ENCODE results near the gene KCTD15. TPM values are rescaled to one million over a fixed set of nuclear protein-coding genes. Genes with fewer than 3 reads are reported as not detected.

KCTD15 gene
- total and polyA plus RNA-seq, 5 donors from 2014 or later, result 0.28 to 1.3 (median 0.72) TPM; not detected in 1

GRCh38 chr19:33831825-33832224 is 35.2 kb downstream of the KCTD15 start:
- H3K9me3 Mint-ChIP-seq, result peaks cover 0 to 2% (median 0%) of the 10 kb centered on the region in 7 donors
- no peaks in the 10 kb centered on the region for H3K9me3 ChIP-seq (ENCODE audit: control insufficient read depth in 2 of 2, low read length in 2 of 2)
- H3K27ac ChIP-seq (ENCODE audit: insufficient read depth, low read length, poor library complexity, severe bottlenecking), result no peak overlapping the region
- no peak overlapping the region for H3K4me3 Mint-ChIP-seq
- no peaks in the 10 kb centered on the region for H3K36me3 ChIP-seq (ENCODE audit: control insufficient read depth, insufficient read depth, low read length)
- H3K27ac Mint-ChIP-seq, result no peak overlapping the region
- no peak for ATAC-seq (ENCODE audit: low read depth in 2 of 2)
- H3K4me3 ChIP-seq (ENCODE audit: low read depth, low read length), result no peak overlapping the region
- H3K4me1 ChIP-seq (ENCODE audit: control insufficient read depth, insufficient read depth, low read length, poor library complexity, severe bottlenecking), result no peaks in the 10 kb centered on the region
- H3K27me3 Mint-ChIP-seq, result peaks cover 21% of the 10 kb centered on the region
- no peak for DNase-seq
- no peaks in the 10 kb centered on the region for H3K4me1 Mint-ChIP-seq
- no peaks in the 10 kb centered on the region for H3K36me3 Mint-ChIP-seq
- H3K27me3 ChIP-seq (ENCODE audit: control insufficient read depth, insufficient read depth, low read length), result no peaks in the 10 kb centered on the region

GRCh38 chr19:33832633-33833032 is 36.0 kb downstream of the KCTD15 start:
- Histone ChIP-seq H3K27me3 (ENCODE audit: control insufficient read depth, insufficient read depth, low read length) (no peaks in the 10 kb centered on the region), H3K36me3 (ENCODE audit: control insufficient read depth, insufficient read depth, low read length) (no peaks in the 10 kb centered on the region), H3K4me3 (ENCODE audit: low read depth, low read length) (no peak overlapping the region), H3K9me3 (ENCODE audit: control insufficient read depth in 2 of 2, low read length in 2 of 2) (no peaks in the 10 kb centered on the region), H3K4me1 (ENCODE audit: control insufficient read depth, insufficient read depth, low read length, poor library complexity, severe bottlenecking) (no peaks in the 10 kb centered on the region), H3K27ac (ENCODE audit: insufficient read depth, low read length, poor library complexity, severe bottlenecking) (no peak overlapping the region)
- no peak overlapping the region for H3K27ac Mint-ChIP-seq
- H3K9me3 Mint-ChIP-seq, result peaks cover 0 to 2% (median 0%) of the 10 kb centered on the region in 7 donors
- no peak overlapping the region for H3K4me3 Mint-ChIP-seq
- H3K4me1 Mint-ChIP-seq, result no peaks in the 10 kb centered on the region
- H3K27me3 Mint-ChIP-seq, result peaks cover 21% of the 10 kb centered on the region
- H3K36me3 Mint-ChIP-seq, result no peaks in the 10 kb centered on the region
- no peak for ATAC-seq (ENCODE audit: low read depth in 2 of 2)
- DNase-seq, result no peak

- peaks cover 0 to 2% (median 0%) of the 10 kb centered on the region in 7 donors for H3K9me3 Mint-ChIP-seq
- H3K4me1 ChIP-seq (ENCODE audit: control insufficient read depth, insufficient read depth, low read length, poor library complexity, severe bottlenecking), result no peaks in the 10 kb centered on the region
- ATAC-seq (ENCODE audit: low read depth in 2 of 2) (no peak), DNase-seq (no peak)
- no peaks in the 10 kb centered on the region for H3K4me1 Mint-ChIP-seq
- no peaks in the 10 kb centered on the region for H3K9me3 ChIP-seq (ENCODE audit: control insufficient read depth in 2 of 2, low read length in 2 of 2)
- H3K27me3 ChIP-seq (ENCODE audit: control insufficient read depth, insufficient read depth, low read length), result peaks cover 5% of the 10 kb centered on the region
- H3K27me3 Mint-ChIP-seq, result peaks cover 34% of the 10 kb centered on the region
- no peak overlapping the region for H3K27ac ChIP-seq (ENCODE audit: insufficient read depth, low read length, poor library complexity, severe bottlenecking)
- peak overlapping the region in 1 of 3 donors; percentile 43 for H3K27ac Mint-ChIP-seq
- H3K4me3 Mint-ChIP-seq, result no peak overlapping the region
- H3K36me3 ChIP-seq (ENCODE audit: control insufficient read depth, insufficient read depth, low read length), result no peaks in the 10 kb centered on the region
- H3K4me3 ChIP-seq (ENCODE audit: low read depth, low read length), result no peak overlapping the region
- no peaks in the 10 kb centered on the region for H3K36me3 Mint-ChIP-seq
Observed at GRCh38 chr19:33840382-33840781, 43.7 kb downstream of the KCTD15 start.

- H3K4me1 ChIP-seq (ENCODE audit: control insufficient read depth, insufficient read depth, low read length, poor library complexity, severe bottlenecking), result no peaks in the 10 kb centered on the region
- H3K27me3 ChIP-seq (ENCODE audit: control insufficient read depth, insufficient read depth, low read length), result peaks cover 5% of the 10 kb centered on the region
- no peak for ATAC-seq (ENCODE audit: low read depth in 2 of 2)
- Mint-ChIP-seq H3K9me3 (peaks cover 0 to 2% (median 0%) of the 10 kb centered on the region in 7 donors), H3K27me3 (peaks cover 38% of the 10 kb centered on the region), H3K27ac (no peak overlapping the region), H3K4me3 (no peak overlapping the region), H3K36me3 (no peaks in the 10 kb centered on the region), H3K4me1 (no peaks in the 10 kb centered on the region)
- H3K4me3 ChIP-seq (ENCODE audit: low read depth, low read length), result no peak overlapping the region
- H3K9me3 ChIP-seq (ENCODE audit: control insufficient read depth in 2 of 2, low read length in 2 of 2), result no peaks in the 10 kb centered on the region
- no peak overlapping the region for H3K27ac ChIP-seq (ENCODE audit: insufficient read depth, low read length, poor library complexity, severe bottlenecking)
- no peaks in the 10 kb centered on the region for H3K36me3 ChIP-seq (ENCODE audit: control insufficient read depth, insufficient read depth, low read length)
- no peak for DNase-seq
Observed at GRCh38 chr19:33840783-33841182, 44.1 kb downstream of the KCTD15 start.

- H3K27me3 Mint-ChIP-seq, result peaks cover 38% of the 10 kb centered on the region
- no peak overlapping the region for H3K27ac Mint-ChIP-seq
- H3K27ac ChIP-seq (ENCODE audit: insufficient read depth, low read length, poor library complexity, severe bottlenecking), result no peak overlapping the region
Observed at GRCh38 chr19:33841685-33842084, 45.0 kb downstream of the KCTD15 start.

GRCh38 chr19:33844478-33844877 is 47.8 kb downstream of the KCTD15 start:
- peaks cover 0 to under 1% of the 10 kb centered on the region in 2 experiments for H3K9me3 ChIP-seq (ENCODE audit: control insufficient read depth in 2 of 2, low read length in 2 of 2)
- ATAC-seq (ENCODE audit: low read depth in 2 of 2), result no peak
- Mint-ChIP-seq H3K27me3 (peaks cover 40% of the 10 kb centered on the region), H3K4me1 (no peaks in the 10 kb centered on the region), H3K4me3 (no peak overlapping the region), H3K36me3 (no peaks in the 10 kb centered on the region), H3K9me3 (peaks cover 0 to 3% (median 0%) of the 10 kb centered on the region in 7 donors), H3K27ac (no peak overlapping the region)
- no peak overlapping the region for H3K4me3 ChIP-seq (ENCODE audit: low read depth, low read length)
- no peaks in the 10 kb centered on the region for H3K36me3 ChIP-seq (ENCODE audit: control insufficient read depth, insufficient read depth, low read length)
- peaks cover 5% of the 10 kb centered on the region for H3K27me3 ChIP-seq (ENCODE audit: control insufficient read depth, insufficient read depth, low read length)
- no peak for DNase-seq
- no peak overlapping the region for H3K27ac ChIP-seq (ENCODE audit: insufficient read depth, low read length, poor library complexity, severe bottlenecking)
- no peaks in the 10 kb centered on the region for H3K4me1 ChIP-seq (ENCODE audit: control insufficient read depth, insufficient read depth, low read length, poor library complexity, severe bottlenecking)

More at GRCh38 chr19:33841685-33842084, 45.0 kb downstream of the KCTD15 start:
- Histone ChIP-seq H3K4me3 (ENCODE audit: low read depth, low read length) (no peak overlapping the region), H3K4me1 (ENCODE audit: control insufficient read depth, insufficient read depth, low read length, poor library complexity, severe bottlenecking) (no peaks in the 10 kb centered on the region), H3K9me3 (ENCODE audit: control insufficient read depth in 2 of 2, low read length in 2 of 2) (no peaks in the 10 kb centered on the region), H3K36me3 (ENCODE audit: control insufficient read depth, insufficient read depth, low read length) (no peaks in the 10 kb centered on the region), H3K27me3 (ENCODE audit: control insufficient read depth, insufficient read depth, low read length) (peaks cover 5% of the 10 kb centered on the region)
- H3K4me3 Mint-ChIP-seq, result no peak overlapping the region
- no peaks in the 10 kb centered on the region for H3K36me3 Mint-ChIP-seq
- no peak for DNase-seq
- no peak for ATAC-seq (ENCODE audit: low read depth in 2 of 2)
- peaks cover 0 to 2% (median 0%) of the 10 kb centered on the region in 7 donors for H3K9me3 Mint-ChIP-seq
- no peaks in the 10 kb centered on the region for H3K4me1 Mint-ChIP-seq

- H3K9me3 ChIP-seq (ENCODE audit: control insufficient read depth in 2 of 2, low read length in 2 of 2), result peaks cover 0 to 11% of the 10 kb centered on the region in 2 experiments
- ATAC-seq (ENCODE audit: low read depth in 2 of 2), result no peak
- Mint-ChIP-seq H3K4me1 (no peaks in the 10 kb centered on the region), H3K27me3 (peaks cover 40% of the 10 kb centered on the region), H3K27ac (no peak overlapping the region), H3K9me3 (peaks cover 0 to 7% (median 4%) of the 10 kb centered on the region in 7 donors), H3K36me3 (no peaks in the 10 kb centered on the region), H3K4me3 (no peak overlapping the region)
- peaks cover 5% of the 10 kb centered on the region for H3K27me3 ChIP-seq (ENCODE audit: control insufficient read depth, insufficient read depth, low read length)
- no peaks in the 10 kb centered on the region for H3K36me3 ChIP-seq (ENCODE audit: control insufficient read depth, insufficient read depth, low read length)
- H3K4me1 ChIP-seq (ENCODE audit: control insufficient read depth, insufficient read depth, low read length, poor library complexity, severe bottlenecking), result no peaks in the 10 kb centered on the region
- no peak overlapping the region for H3K27ac ChIP-seq (ENCODE audit: insufficient read depth, low read length, poor library complexity, severe bottlenecking)
- H3K4me3 ChIP-seq (ENCODE audit: low read depth, low read length), result no peak overlapping the region
- no peak for DNase-seq
Observed at GRCh38 chr19:33845498-33845897, 48.8 kb downstream of the KCTD15 start.

GRCh38 chr19:33849551-33850147 is 53.0 kb downstream of the KCTD15 start:
- H3K27ac Mint-ChIP-seq, result no peak overlapping the region
- ATAC-seq (ENCODE audit: low read depth in 2 of 2), result no peak
- peaks cover 34% of the 10 kb centered on the region for H3K27me3 Mint-ChIP-seq
- peaks cover 0 to 14% (median 6%) of the 10 kb centered on the region in 7 donors for H3K9me3 Mint-ChIP-seq
- H3K4me3 ChIP-seq (ENCODE audit: low read depth, low read length), result no peak overlapping the region
- H3K36me3 Mint-ChIP-seq, result no peaks in the 10 kb centered on the region
- no peaks in the 10 kb centered on the region for H3K36me3 ChIP-seq (ENCODE audit: control insufficient read depth, insufficient read depth, low read length)
- H3K4me1 Mint-ChIP-seq, result no peaks in the 10 kb centered on the region
- H3K4me1 ChIP-seq (ENCODE audit: control insufficient read depth, insufficient read depth, low read length, poor library complexity, severe bottlenecking), result no peaks in the 10 kb centered on the region
- H3K27ac ChIP-seq (ENCODE audit: insufficient read depth, low read length, poor library complexity, severe bottlenecking), result no peak overlapping the region
- H3K9me3 ChIP-seq (ENCODE audit: control insufficient read depth in 2 of 2, low read length in 2 of 2), result peaks cover 4 to 11% of the 10 kb centered on the region in 2 experiments
- peak overlapping the region in 1 of 4 donors; percentile 23 for H3K4me3 Mint-ChIP-seq
- no peaks in the 10 kb centered on the region for H3K27me3 ChIP-seq (ENCODE audit: control insufficient read depth, insufficient read depth, low read length)
- no peak for DNase-seq

Data from CD4-positive, CD25-positive, alpha-beta regulatory T cell (primary cell).